22Rv1 (cell line): Measurements from ENCODE around the gene EEF1B2.

ENCODE experiments used
- CTCF ChIP-seq: fragments of 450-650 bp; IDR thresholded peaks from 2 replicates; pipeline ENCODE4 v1.5.1; 2017; ENCODE audit warnings: mild to moderate bottlenecking
- ZFX ChIP-seq: fragments of 450-650 bp; IDR thresholded peaks from 2 replicates; pipeline ENCODE4 v1.6.1; 2017; ENCODE audit warnings: antibody characterized with exemption, borderline replicate concordance

GRCh38 chr2:206159346-206160124 lies at the start of gene EEF1B2, which contains the start of gene NDUFS1:
- TF ChIP-seq CTCF (no peak), ZFX (no peak)
